SK-N-SH (cell line): Measurements from ENCODE around the gene ZNF610. TPM values are rescaled to one million over a fixed set of nuclear protein-coding genes. Genes with fewer than 3 reads are reported as not detected.

Source experiments
- CTCF ChIA-PET: fragments of 300-600, 350-600 bp; formaldehyde crosslinking; extraction: SDS; loops from one replicate; lab custom pipeline; 2021; lab: Yijun Ruan, JAX
- POLR2A ChIA-PET: fragments of 350-600 bp; sonication (Branson Sonifier 250); formaldehyde crosslinking; extraction: SDS; loops from one replicate; lab custom pipeline; 2020; ENCODE audit warnings: antibody characterized with exemption, inconsistent platforms; lab: Yijun Ruan, JAX
- DNase-seq: peaks from one replicate; pipeline ENCODE4 v3.0.0; 2012
- H2AFZ ChIP-seq: fragments of 200-600 bp; sonication (generic); 2 replicates; pipeline ENCODE4 v1.8.1; 2016; ENCODE audit warnings: antibody characterized with exemption, mild to moderate bottlenecking, low read depth
- H3F3A ChIP-seq: fragments of 200-600 bp; sonication (generic); replicated peaks from 2 replicates; pipeline ENCODE3; 2016; ENCODE audit warnings: antibody characterized with exemption, mild to moderate bottlenecking; ENCODE audit not compliant: insufficient read depth
- H3K27ac ChIP-seq, 2 experiments: fragments of 200-500 bp in 1 of 2; fragments of 200-600 bp in 1 of 2; sonication (Bioruptor generic) in 1 of 2; sonication (generic), shearing (Covaris generic) in 1 of 2; 2 replicates each; pipeline versions ENCODE4 v1.5.1 to v1.6.1; 2014 to 2016; ENCODE audit warnings: low read depth in 2 of 2, inconsistent platforms in 1 of 2, low read length in 1 of 2, mild to moderate bottlenecking in 1 of 2, mixed read lengths in 1 of 2
- H3K27me3 ChIP-seq: fragments of 200-600 bp; sonication (generic), shearing (Covaris generic); 2 replicates; pipeline ENCODE4 v1.6.1; 2016; ENCODE audit warnings: mixed run types; ENCODE audit not compliant: insufficient read depth
- H3K36me3 ChIP-seq, 2 experiments: fragments of 200-500 bp in 1 of 2; fragments of 200-600 bp in 1 of 2; sonication (Bioruptor generic) in 1 of 2; sonication (generic) in 1 of 2; replicated peaks in 1 of 2; 2 replicates each; pipeline versions ENCODE3 to v1.5.1; 2014 to 2016; ENCODE audit warnings: low read length in 1 of 2, mild to moderate bottlenecking in 1 of 2; ENCODE audit not compliant: insufficient read depth in 2 of 2, control insufficient read depth in 1 of 2
- H3K4me1 ChIP-seq, 2 experiments: fragments of 200-500 bp in 1 of 2; fragments of 200-600 bp in 1 of 2; sonication (Bioruptor generic) in 1 of 2; sonication (generic), shearing (Covaris generic) in 1 of 2; 2 replicates each; pipeline versions ENCODE4 v1.5.1 to v1.6.1; 2014 to 2016; ENCODE audit warnings: low read depth in 1 of 2, low read length in 1 of 2, mixed run types in 1 of 2; ENCODE audit not compliant: insufficient read depth in 2 of 2, control insufficient read depth in 1 of 2
- H3K4me2 ChIP-seq: fragments of 200-600 bp; sonication (generic), shearing (Covaris generic); 2 replicates; pipeline ENCODE4 v1.6.1; 2017; ENCODE audit warnings: mixed run types
- H3K4me3 ChIP-seq, 2 experiments: fragments of 200-500 bp in 1 of 2; fragments of 200-600 bp in 1 of 2; sonication (Bioruptor generic) in 1 of 2; sonication (generic), shearing (Covaris generic) in 1 of 2; 2 replicates each; pipeline versions ENCODE4 v1.5.1 to v1.8.1; 2014 to 2016; ENCODE audit warnings: low read depth in 2 of 2, inconsistent platforms in 1 of 2, low read length in 1 of 2, mild to moderate bottlenecking in 1 of 2, mixed read lengths in 1 of 2, moderate library complexity in 1 of 2
- H3K79me2 ChIP-seq: fragments of 200-600 bp; sonication (generic); 2 replicates; pipeline ENCODE4 v1.8.1; 2017; ENCODE audit warnings: mild to moderate bottlenecking; ENCODE audit not compliant: insufficient read depth
- H3K9ac ChIP-seq: fragments of 200-600 bp; sonication (generic); 2 replicates; pipeline ENCODE4 v1.6.1; 2017; ENCODE audit warnings: mixed run types
- H3K9me2 ChIP-seq: fragments of 200-600 bp; sonication (generic); 2 replicates; pipeline ENCODE4 v1.6.1; 2017; ENCODE audit warnings: mixed run types
- H3K9me3 ChIP-seq: fragments of 200-600 bp; sonication (generic); 2 replicates; pipeline ENCODE4 v1.6.1; 2017; ENCODE audit warnings: mixed run types, mild to moderate bottlenecking, moderate library complexity
- H4K20me1 ChIP-seq: fragments of 200-600 bp; sonication (generic); 2 replicates; pipeline ENCODE4 v1.6.1; 2017; ENCODE audit warnings: mild to moderate bottlenecking, mixed run types; ENCODE audit not compliant: insufficient read depth
- CHD2 ChIP-seq: fragments of 150-350 bp; IDR thresholded peaks from 2 replicates; pipeline ENCODE4 v1.6.1; 2018; ENCODE audit warnings: low read length; ENCODE audit not compliant: partially characterized antibody
- ELF1 ChIP-seq: IDR thresholded peaks from 2 replicates; pipeline ENCODE4 v1.4.0; 2012
- EP300 ChIP-seq, 2 experiments: IDR thresholded peaks; 2 replicates each; pipeline versions ENCODE4 v1.4.0 to v1.6.1; 2012; ENCODE audit warnings: borderline replicate concordance in 1 of 2, low read depth in 1 of 2, low read length in 1 of 2
- EZH2phosphoT487 ChIP-seq: fragments of 200-600 bp; sonication (generic); IDR thresholded peaks from 2 replicates; pipeline ENCODE4 v1.6.1; 2017; ENCODE audit warnings: low read depth, mixed run types, mild to moderate bottlenecking, antibody characterized with exemption, moderate library complexity, borderline replicate concordance
- GABPA ChIP-seq: IDR thresholded peaks from 2 replicates; pipeline ENCODE4 v1.4.0; 2012; ENCODE audit warnings: low read depth, mild to moderate bottlenecking
- GATA2 ChIP-seq: sonication (generic); formaldehyde crosslinking; IDR thresholded peaks from 2 replicates; pipeline ENCODE4 v1.5.0; 2020; ENCODE audit warnings: mild to moderate bottlenecking, missing genetic modification reagents
- MAX ChIP-seq: IDR thresholded peaks from 2 replicates; pipeline ENCODE4 v1.4.0; 2012; ENCODE audit warnings: low read depth
- MEF2A ChIP-seq: IDR thresholded peaks from 2 replicates; pipeline ENCODE4 v1.4.0; 2012; ENCODE audit warnings: low read depth, borderline replicate concordance
- MXI1 ChIP-seq: IDR thresholded peaks from 2 replicates; pipeline ENCODE4 v1.6.1; 2012; ENCODE audit warnings: mild to moderate bottlenecking, low read depth, low read length, improper control_type of control experiment
- NRF1 ChIP-seq: IDR thresholded peaks from 2 replicates; pipeline ENCODE4 v1.6.1; 2012; ENCODE audit warnings: low read depth, mild to moderate bottlenecking, low read length
- POLR2AphosphoS5 ChIP-seq: IDR thresholded peaks from 2 replicates; pipeline ENCODE4 v1.6.1; 2012; ENCODE audit warnings: low read depth, low read length
- RAD21 ChIP-seq: IDR thresholded peaks from 2 replicates; pipeline ENCODE4 v1.6.1; 2012; ENCODE audit warnings: mild to moderate bottlenecking, low read length
- RCOR1 ChIP-seq: fragments of 150-350 bp; IDR thresholded peaks from 2 replicates; pipeline ENCODE4 v1.6.1; 2017; ENCODE audit warnings: antibody characterized with exemption, low read length
- TAF1 ChIP-seq: IDR thresholded peaks from 2 replicates; pipeline ENCODE4 v1.6.1; 2012; ENCODE audit warnings: low read depth, mild to moderate bottlenecking, low read length, moderate library complexity, borderline replicate concordance
- TCF12 ChIP-seq: IDR thresholded peaks from 2 replicates; pipeline ENCODE4 v1.4.0; 2012
- WGBS: methylation state at CpG from one replicate; pipeline ENCODE4 v1.1.6; 2017; ENCODE audit warnings: low lambda C conversion rate; 5-methylcytosine and 5-hydroxymethylcytosine counted together
- polyA plus RNA-seq, 3 experiments: library from polyadenylated mRNA; depleted of rRNA; stranded (reverse); fragments of >200 nt; gene quantifications; 2 replicates each; pipeline ENCODE4 v1.2.3, GENCODE V29; 2012
- TF ChIP-seq, protein P1 (sequence below): IDR thresholded peaks from 2 replicates; pipeline ENCODE4 v1.4.0; 2012; ENCODE audit warnings: low read depth, borderline replicate concordance
- TF ChIP-seq, protein P2 (sequence below): fragments of 200-600 bp; sonication (generic); IDR thresholded peaks from 2 replicates; pipeline ENCODE4 v1.6.1; 2017; ENCODE audit warnings: antibody characterized with exemption, mild to moderate bottlenecking, moderate library complexity
- TF ChIP-seq, protein P3 (sequence below): IDR thresholded peaks from 2 replicates; pipeline ENCODE4; 2012

ZNF610 gene
- polyA plus RNA-seq, 1 of the 3 experiments (the other 2 are of a cell fraction): 1.9 TPM

- TF ChIP-seq, protein P1, sequence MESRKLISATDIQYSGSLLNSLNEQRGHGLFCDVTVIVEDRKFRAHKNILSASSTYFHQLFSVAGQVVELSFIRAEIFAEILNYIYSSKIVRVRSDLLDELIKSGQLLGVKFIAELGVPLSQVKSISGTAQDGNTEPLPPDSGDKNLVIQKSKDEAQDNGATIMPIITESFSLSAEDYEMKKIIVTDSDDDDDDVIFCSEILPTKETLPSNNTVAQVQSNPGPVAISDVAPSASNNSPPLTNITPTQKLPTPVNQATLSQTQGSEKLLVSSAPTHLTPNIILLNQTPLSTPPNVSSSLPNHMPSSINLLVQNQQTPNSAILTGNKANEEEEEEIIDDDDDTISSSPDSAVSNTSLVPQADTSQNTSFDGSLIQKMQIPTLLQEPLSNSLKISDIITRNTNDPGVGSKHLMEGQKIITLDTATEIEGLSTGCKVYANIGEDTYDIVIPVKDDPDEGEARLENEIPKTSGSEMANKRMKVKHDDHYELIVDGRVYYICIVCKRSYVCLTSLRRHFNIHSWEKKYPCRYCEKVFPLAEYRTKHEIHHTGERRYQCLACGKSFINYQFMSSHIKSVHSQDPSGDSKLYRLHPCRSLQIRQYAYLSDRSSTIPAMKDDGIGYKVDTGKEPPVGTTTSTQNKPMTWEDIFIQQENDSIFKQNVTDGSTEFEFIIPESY: no peak
- no peak for TF ChIP-seq RAD21
These were observed 55.1 kb downstream of the ZNF610 start (continued) for GRCh38 chr19:52391135-52391534.

DNA sequence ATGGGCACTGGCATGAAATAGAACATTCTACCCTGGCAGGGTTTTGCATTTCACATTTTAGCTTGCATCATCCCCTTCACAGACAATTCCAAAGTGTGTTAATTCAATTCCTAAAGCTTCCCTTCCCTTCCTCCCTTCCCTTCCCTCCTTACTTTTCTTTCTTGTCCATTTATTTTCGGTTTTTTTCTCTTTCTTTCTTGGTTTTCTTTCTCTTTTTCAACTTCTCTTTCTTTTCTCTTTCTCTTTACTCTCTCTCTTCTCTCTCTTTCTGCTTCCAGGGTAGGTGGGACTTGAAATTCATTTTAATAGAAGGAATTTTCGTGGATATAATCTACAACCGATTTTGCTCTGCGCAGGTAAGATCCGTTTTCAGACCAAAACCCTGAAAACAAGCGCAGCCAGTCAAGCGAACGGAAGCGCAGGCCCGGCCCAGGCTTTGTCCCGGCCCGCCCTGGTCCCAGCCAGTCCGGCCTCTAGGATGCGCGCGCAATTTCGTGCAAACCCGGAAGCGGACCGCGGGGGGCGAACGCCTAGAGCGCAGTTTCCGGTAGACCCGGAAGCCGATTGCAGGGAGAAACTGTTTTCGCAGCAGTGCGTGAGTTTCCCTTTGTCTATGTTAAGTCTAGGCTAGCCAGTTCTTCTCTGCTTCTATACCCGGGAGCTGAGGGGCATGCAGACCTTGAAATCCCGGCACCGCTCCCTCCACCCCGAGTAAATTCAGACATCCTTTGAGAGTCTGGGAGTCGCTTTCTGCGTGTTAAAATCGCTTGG, 61.5 kb downstream of the ZNF610 start, which contains the start of gene ZNF528:
Gene ZNF528 (plus strand): TSS at position 540 of the 771 bp plus-strand sequence. CDS start 4,165 bp downstream, outside the sequence.
- Histone ChIP-seq H3F3A (no peaks in the 10 kb centered on the region), H3K4me3 (peak within 1 kb of the TSS; percentile 69 to 74), H3K4me1 (peaks cover 0 to 5% of the 10 kb centered on the region in 2 experiments; a peak in 1 of 4 replicates), H3K4me2 (peak within 1 kb of the TSS; percentile 75), H4K20me1 (no peaks in the 10 kb centered on the region), H3K79me2 (no peaks in the 10 kb centered on the region), H3K27me3 (no peaks in the 10 kb centered on the region), H3K9ac (peak within 1 kb of the TSS; percentile 64), H2AFZ (peak within 1 kb of the TSS; percentile 92), H3K36me3 (peaks cover 19 to 28% of the 10 kb centered on the region in 2 experiments), H3K27ac (peak within 1 kb of the TSS; percentile 50 to 84), H3K9me2 (no peaks in the 10 kb centered on the region), H3K9me3 (0 out of 2 replicates have a peak, but pooled peaks cover 4% of the 10 kb centered on the region)
- peak; percentile 95 for DNase-seq
- WGBS: 10% methylated on average over 25 of the region's 36 CpGs
- POLR2A ChIA-PET: interaction anchor here (0.8 to 1.7 kb wide), 3 partner anchors 10 to 28 kb away, joined by 3 to 4 read pairs (median 4); partner anchors contain the start of gene ZNF880
- TF ChIP-seq RCOR1 (no peak), MXI1 (peak; percentile 78), EP300 (IDR thresholded peaks at IDR 0.05; ENCODE audit: borderline replicate concordance in 1 of 2, low read depth in 1 of 2, low read length in 1 of 2) (no peak), POLR2AphosphoS5 (peak; percentile 94), TCF12 (peak; percentile 10; the same call in 1 of the 2 replicates), EZH2phosphoT487 (no peak), ELF1 (peak; percentile 99), GATA2 (CRISPR knock-in tag) (no peak), MEF2A (no peak), GABPA (peak; percentile 94), CHD2 (peak; percentile 80), MAX (peak; percentile 46), TAF1 (peak; percentile 72; the same call in 1 of the 2 replicates), RAD21 (no peak), NRF1 (peak; percentile 61)
- TF ChIP-seq, protein P2, sequence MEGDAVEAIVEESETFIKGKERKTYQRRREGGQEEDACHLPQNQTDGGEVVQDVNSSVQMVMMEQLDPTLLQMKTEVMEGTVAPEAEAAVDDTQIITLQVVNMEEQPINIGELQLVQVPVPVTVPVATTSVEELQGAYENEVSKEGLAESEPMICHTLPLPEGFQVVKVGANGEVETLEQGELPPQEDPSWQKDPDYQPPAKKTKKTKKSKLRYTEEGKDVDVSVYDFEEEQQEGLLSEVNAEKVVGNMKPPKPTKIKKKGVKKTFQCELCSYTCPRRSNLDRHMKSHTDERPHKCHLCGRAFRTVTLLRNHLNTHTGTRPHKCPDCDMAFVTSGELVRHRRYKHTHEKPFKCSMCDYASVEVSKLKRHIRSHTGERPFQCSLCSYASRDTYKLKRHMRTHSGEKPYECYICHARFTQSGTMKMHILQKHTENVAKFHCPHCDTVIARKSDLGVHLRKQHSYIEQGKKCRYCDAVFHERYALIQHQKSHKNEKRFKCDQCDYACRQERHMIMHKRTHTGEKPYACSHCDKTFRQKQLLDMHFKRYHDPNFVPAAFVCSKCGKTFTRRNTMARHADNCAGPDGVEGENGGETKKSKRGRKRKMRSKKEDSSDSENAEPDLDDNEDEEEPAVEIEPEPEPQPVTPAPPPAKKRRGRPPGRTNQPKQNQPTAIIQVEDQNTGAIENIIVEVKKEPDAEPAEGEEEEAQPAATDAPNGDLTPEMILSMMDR: no peak
- TF ChIP-seq, protein P3, sequence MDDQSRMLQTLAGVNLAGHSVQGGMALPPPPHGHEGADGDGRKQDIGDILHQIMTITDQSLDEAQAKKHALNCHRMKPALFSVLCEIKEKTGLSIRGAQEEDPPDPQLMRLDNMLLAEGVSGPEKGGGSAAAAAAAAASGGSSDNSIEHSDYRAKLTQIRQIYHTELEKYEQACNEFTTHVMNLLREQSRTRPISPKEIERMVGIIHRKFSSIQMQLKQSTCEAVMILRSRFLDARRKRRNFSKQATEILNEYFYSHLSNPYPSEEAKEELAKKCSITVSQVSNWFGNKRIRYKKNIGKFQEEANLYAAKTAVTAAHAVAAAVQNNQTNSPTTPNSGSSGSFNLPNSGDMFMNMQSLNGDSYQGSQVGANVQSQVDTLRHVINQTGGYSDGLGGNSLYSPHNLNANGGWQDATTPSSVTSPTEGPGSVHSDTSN: no peak
- TF ChIP-seq, protein P1: no peak
- CTCF ChIA-PET: interaction anchor here (1.6 kb wide), 1 partner anchor 10 kb away, joined by 3 read pairs; no protein-coding TSS in a partner anchor
